H1 (cell line): ENCODE data around the gene PHC2. TPM values are rescaled to one million over a fixed set of nuclear protein-coding genes. Genes with fewer than 3 reads are reported as not detected.

Source experiments
- CTCF ChIA-PET: fragments of 300-600 bp; sonication (Branson Sonifier 250); formaldehyde crosslinking; loops from one replicate; lab custom pipeline; 2021; ENCODE audit not compliant: partially characterized antibody; lab: Charles Lee
- POLR2A ChIA-PET: fragments of 300-600 bp; sonication (Branson Sonifier 250); formaldehyde crosslinking; loops from one replicate; lab custom pipeline; 2021; ENCODE audit warnings: inconsistent platforms; ENCODE audit not compliant: partially characterized antibody; lab: Charles Lee
- DNase-seq, 2 experiments: peaks; one replicate each; pipeline versions ENCODE4 v3.0.0 to v3.0.0-alpha.2; 2010 to 2022; ENCODE audit warnings: low spot score in 2 of 2, low read depth in 1 of 2, mixed read lengths in 1 of 2
- FAIRE-seq: peaks from 2 replicates; lab custom pipeline; 2011; peaks lifted over from hg19 to GRCh38; lab: Jason Lieb, UNC
- H2AFZ ChIP-seq: 2 replicates; pipeline ENCODE4 v1.8.1; 2012; ENCODE audit warnings: low read length, inconsistent platforms
- H2AK5ac ChIP-seq: 2 replicates; pipeline ENCODE4 v1.6.1; 2013; ENCODE audit warnings: low read depth, low read length
- H2BK120ac ChIP-seq: replicated peaks from 2 replicates; pipeline ENCODE3; 2013; ENCODE audit warnings: low read depth, low read length, inconsistent platforms
- H2BK12ac ChIP-seq: 2 replicates; pipeline ENCODE4 v1.6.1; 2013; ENCODE audit warnings: low read depth, low read length
- H2BK15ac ChIP-seq: 2 replicates; pipeline ENCODE4 v1.6.1; 2013; ENCODE audit warnings: low read length
- H2BK20ac ChIP-seq: 2 replicates; pipeline ENCODE4 v1.6.1; 2013; ENCODE audit warnings: low read length
- H2BK5ac ChIP-seq: 2 replicates; pipeline ENCODE4 v1.6.1; 2013; ENCODE audit warnings: low read depth, low read length
- H3K14ac ChIP-seq: 2 replicates; pipeline ENCODE4 v1.6.1; 2013; ENCODE audit warnings: inconsistent platforms; ENCODE audit not compliant: insufficient read length
- H3K18ac ChIP-seq: 2 replicates; pipeline ENCODE4 v1.6.1; 2013; ENCODE audit warnings: low read length; ENCODE audit errors: extremely low read depth
- H3K23ac ChIP-seq: 2 replicates; pipeline ENCODE4 v1.6.1; 2013; ENCODE audit warnings: inconsistent platforms; ENCODE audit not compliant: insufficient read length
- H3K23me2 ChIP-seq: 2 replicates; pipeline ENCODE4 v1.6.1; 2013; ENCODE audit warnings: low read depth, low read length
- H3K27ac ChIP-seq: 2 replicates; pipeline ENCODE4 v1.6.1; 2011; ENCODE audit warnings: low read depth, low read length, inconsistent platforms
- H3K27me3 ChIP-seq, 4 experiments: replicated peaks in 1 of 4; 1 replicate in 1 of 4; 2 replicates in 3 of 4; pipeline versions ENCODE4 v1.6.1 to v1.8.1; 2011 to 2013; ENCODE audit warnings: low read length in 3 of 4, mild to moderate bottlenecking in 3 of 4, inconsistent platforms in 2 of 4, mixed read lengths in 2 of 4, moderate library complexity in 1 of 4; ENCODE audit not compliant: control insufficient read depth in 3 of 4, insufficient read depth in 3 of 4; ENCODE audit errors: extremely low read depth in 1 of 4
- H3K36me3 ChIP-seq, 4 experiments: 2 replicates each; pipeline versions ENCODE4 v1.6.1 to v1.8.1; 2011 to 2013; ENCODE audit warnings: mild to moderate bottlenecking in 4 of 4, low read length in 3 of 4, moderate library complexity in 2 of 4, control low read depth in 1 of 4, inconsistent platforms in 1 of 4; ENCODE audit not compliant: insufficient read depth in 4 of 4, control insufficient read depth in 2 of 4
- H3K4ac ChIP-seq: replicated peaks from 2 replicates; pipeline ENCODE3; 2013; ENCODE audit warnings: low read length, low read depth, mixed read lengths, inconsistent platforms; ENCODE audit not compliant: insufficient read length
- H3K4me1 ChIP-seq, 4 experiments: replicated peaks in 1 of 4; 1 replicate in 1 of 4; 2 replicates in 3 of 4; pipeline versions ENCODE4 v1.6.1 to v1.8.1; 2011 to 2013; ENCODE audit warnings: low read length in 3 of 4, inconsistent platforms in 2 of 4, mixed read lengths in 1 of 4; ENCODE audit not compliant: insufficient read depth in 4 of 4, control insufficient read depth in 3 of 4
- H3K4me2 ChIP-seq, 2 experiments: 2 replicates each; pipeline versions ENCODE4 v1.6.1 to v1.8.1; 2011 to 2013; ENCODE audit warnings: low read depth in 2 of 2, low read length in 2 of 2, control low read depth in 1 of 2, inconsistent platforms in 1 of 2, mild to moderate bottlenecking in 1 of 2; ENCODE audit not compliant: insufficient read depth in 1 of 2
- H3K4me3 ChIP-seq, 4 experiments: fragments of 200-600, 300-600 bp in 1 of 4; sonication (generic), shearing (Covaris generic), sonication (Bioruptor Twin) in 1 of 4; 2 replicates each; pipeline versions ENCODE4 v1.5.1 to v1.8.1; 2011 to 2016; ENCODE audit warnings: low read length in 4 of 4, low read depth in 3 of 4, control low read depth in 2 of 4, inconsistent platforms in 2 of 4, mild to moderate bottlenecking in 2 of 4, mixed read lengths in 1 of 4, moderate library complexity in 1 of 4; ENCODE audit not compliant: insufficient read depth in 2 of 4; ENCODE audit errors: extremely low read depth in 1 of 4
- H3K56ac ChIP-seq: replicated peaks from 2 replicates; pipeline ENCODE3; 2013; ENCODE audit warnings: low read depth, mild to moderate bottlenecking, mixed read lengths, low read length, inconsistent platforms; ENCODE audit not compliant: insufficient read length
- H3K79me1 ChIP-seq: 2 replicates; pipeline ENCODE4 v1.6.1; 2013; ENCODE audit warnings: low read depth, low read length, control low read depth
- H3K79me2 ChIP-seq, 2 experiments: 2 replicates each; pipeline versions ENCODE4 v1.6.1 to v1.8.1; 2012 to 2013; ENCODE audit warnings: low read length in 2 of 2, mild to moderate bottlenecking in 2 of 2, inconsistent platforms in 1 of 2; ENCODE audit not compliant: insufficient read depth in 2 of 2, control insufficient read depth in 1 of 2
- H3K9ac ChIP-seq, 4 experiments: replicated peaks in 1 of 4; 1 replicate in 1 of 4; 2 replicates in 3 of 4; pipeline versions ENCODE4 v1.6.1 to v1.8.1; 2011 to 2013; ENCODE audit warnings: low read depth in 3 of 4, low read length in 3 of 4, control low read depth in 2 of 4, mild to moderate bottlenecking in 2 of 4, moderate library complexity in 2 of 4, inconsistent platforms in 1 of 4; ENCODE audit errors: extremely low read depth in 1 of 4
- H3K9me3 ChIP-seq, 2 experiments: 2 replicates each; pipeline versions ENCODE4 v1.6.1 to v1.8.1; 2012 to 2013; ENCODE audit warnings: mild to moderate bottlenecking in 2 of 2, moderate library complexity in 2 of 2, control low read depth in 1 of 2, inconsistent platforms in 1 of 2, low read depth in 1 of 2, low read length in 1 of 2, mixed read lengths in 1 of 2; ENCODE audit not compliant: insufficient read depth in 2 of 2
- H4K20me1 ChIP-seq, 2 experiments: replicated peaks in 1 of 2; 2 replicates each; pipeline versions ENCODE3 to v1.8.1; 2011 to 2013; ENCODE audit warnings: inconsistent platforms in 2 of 2, low read length in 2 of 2, mild to moderate bottlenecking in 1 of 2; ENCODE audit not compliant: insufficient read depth in 2 of 2, control insufficient read depth in 1 of 2
- H4K5ac ChIP-seq: 2 replicates; pipeline ENCODE4 v1.6.1; 2013; ENCODE audit warnings: low read length, low read depth, mixed read lengths, inconsistent platforms; ENCODE audit not compliant: insufficient read length
- H4K8ac ChIP-seq: 2 replicates; pipeline ENCODE4 v1.8.0; 2013; ENCODE audit warnings: mild to moderate bottlenecking, moderate library complexity, low read length, inconsistent platforms; ENCODE audit not compliant: insufficient read depth; ENCODE audit errors: extremely low read depth
- H4K91ac ChIP-seq: replicated peaks from 2 replicates; pipeline ENCODE3; 2013; ENCODE audit warnings: low read length, mixed read lengths, inconsistent platforms; ENCODE audit not compliant: insufficient read length
- CEBPB ChIP-seq: IDR thresholded peaks from 2 replicates; pipeline ENCODE4 v1.6.1; 2012; ENCODE audit warnings: low read depth, low read length
- CHD1 ChIP-seq: IDR thresholded peaks from 2 replicates; pipeline ENCODE4 v1.6.1; 2012; ENCODE audit warnings: low read depth, low read length, improper control_type of control experiment
- CTCF ChIP-seq, 3 experiments: IDR thresholded peaks; 1 replicate in 2 of 3; 2 replicates in 1 of 3; pipeline versions ENCODE4 v1.5.1 to v1.6.1; 2011; ENCODE audit warnings: low read length in 3 of 3, mild to moderate bottlenecking in 3 of 3, inconsistent platforms in 2 of 3, low read depth in 1 of 3, moderate library complexity in 1 of 3; ENCODE audit not compliant: insufficient read depth in 1 of 3; ENCODE audit errors: control extremely low read depth in 1 of 3
- HDAC6 ChIP-seq: IDR thresholded peaks from one replicate; pipeline ENCODE4 v1.7.1; 2012; ENCODE audit warnings: low read depth, mild to moderate bottlenecking, inconsistent platforms, low read length, moderate library complexity
- JUN ChIP-seq: IDR thresholded peaks from 2 replicates; pipeline ENCODE4 v1.6.1; 2011; ENCODE audit warnings: low read depth, mild to moderate bottlenecking, improper control_type of control experiment, low read length
- RAD21 ChIP-seq, 2 experiments: IDR thresholded peaks in 1 of 2; conservative IDR thresholded peaks in 1 of 2; 2 replicates each; pipeline ENCODE4 v1.6.1; 2011; ENCODE audit warnings: low read depth in 2 of 2, low read length in 2 of 2, improper control_type of control experiment in 1 of 2, inconsistent platforms in 1 of 2, mild to moderate bottlenecking in 1 of 2, moderate library complexity in 1 of 2
- SRF ChIP-seq: IDR thresholded peaks from 2 replicates; pipeline ENCODE4 v1.6.1; 2011; ENCODE audit warnings: mild to moderate bottlenecking, low read depth, low read length, moderate library complexity
- TCF12 ChIP-seq: IDR thresholded peaks from 2 replicates; pipeline ENCODE4 v1.6.1; 2011; ENCODE audit warnings: low read depth, mild to moderate bottlenecking, low read length
- TEAD4 ChIP-seq: IDR thresholded peaks from 2 replicates; pipeline ENCODE4 v1.6.1; 2012; ENCODE audit warnings: low read depth, low read length, inconsistent platforms, mixed read lengths
- WGBS, 2 experiments: shearing (Covaris generic) in 1 of 2; methylation state at CpG; one replicate each; pipeline versions ENCODE4 v1.1.6 to v1.1.7; 2013 to 2015; ENCODE audit warnings: low lambda C conversion rate in 2 of 2, mixed read lengths in 2 of 2, inconsistent platforms in 1 of 2, low coverage in 1 of 2, missing lambda C conversion rate in 1 of 2; ENCODE audit not compliant: insufficient replicate concordance in 2 of 2, insufficient coverage in 1 of 2, insufficient read length in 1 of 2; ENCODE audit errors: extremely low coverage in 1 of 2, missing lambda C conversion rate in 1 of 2; 5-methylcytosine and 5-hydroxymethylcytosine counted together
- polyA plus RNA-seq, 7 experiments: library from polyadenylated mRNA; depleted of rRNA in 3 of 7; stranded (reverse) in 5 of 7; unstranded in 2 of 7; fragments of >200 nt in 5 of 7; fragments of 200-250 nt in 2 of 7; gene quantifications; 1 replicate in 5 of 7; 2 replicates in 1 of 7; 4 replicates in 1 of 7; pipeline versions ENCODE4 v1.2.1 to v1.2.3, GENCODE V29; 2011 to 2013; ENCODE audit warnings: missing spikeins in 2 of 7, mixed read lengths in 2 of 7
- total RNA-seq: library from RNA; stranded (reverse); fragmentation: NEBNext Ultra II Directional; extraction: Animal tissue kit (Norgen Biotek cat#: 25700); gene quantifications from 2 replicates; pipeline ENCODE4 v1.2.1, GENCODE V29; 2021

Gene PHC2
- total and polyA plus RNA-seq, 2 of the 8 experiments (the other 6 are each of a cell fraction or from before 2014, with no cell fraction given), result 5.6 to 14.2 TPM

- POLR2A ChIA-PET, result interaction anchor here (0.6 to 0.8 kb wide), 2 partner anchors 75 to 164 kb away, joined by 3 read pairs; no protein-coding TSS in a partner anchor
- peak; percentile 59 to 97 for DNase-seq
- H2BK12ac ChIP-seq, result no peak overlapping the region
- no peak overlapping the region for H3K4me3 ChIP-seq
- no peak overlapping the region for H3K4ac ChIP-seq
- no peaks in the 10 kb centered on the region for H3K9me3 ChIP-seq
- H3K27ac ChIP-seq, result no peak overlapping the region
- H4K5ac ChIP-seq, result no peak overlapping the region
- no peak overlapping the region for H3K14ac ChIP-seq
- H2BK20ac ChIP-seq, result no peak overlapping the region
- H4K8ac ChIP-seq, result no peak overlapping the region
- no peaks in the 10 kb centered on the region for H3K79me2 ChIP-seq
- 0 out of 2 replicates have a peak, but pooled peaks cover 3% of the 10 kb centered on the region for H3K79me1 ChIP-seq
- no peak overlapping the region for H2BK15ac ChIP-seq
- peaks cover 2 to 8% of the 10 kb centered on the region in 2 experiments for H4K20me1 ChIP-seq
- no peak overlapping the region for H2AFZ ChIP-seq
- no peak overlapping the region for H2BK5ac ChIP-seq
- FAIRE-seq, result peak; percentile 88
- no peak overlapping the region for H3K4me2 ChIP-seq
- H3K18ac ChIP-seq, result peak overlapping the region; percentile 62; the same call in 1 of the 2 replicates
- H4K91ac ChIP-seq, result no peak overlapping the region
- no peak overlapping the region for H3K56ac ChIP-seq
- H2AK5ac ChIP-seq, result no peak overlapping the region
- WGBS, 2 experiments, result 41% methylated on average over 10 of the region's 12 CpGs; no CpG with 5 or more reads in 1 of the 2 experiments
- H3K23me2 ChIP-seq, result no peaks in the 10 kb centered on the region
- H3K36me3 ChIP-seq, result peaks cover 0 to 12% (median 6%) of the 10 kb centered on the region in 4 experiments; a peak in 6 of 8 replicates
- CTCF ChIA-PET, result interaction anchor here (0.6 to 7.8 kb wide), 58 partner anchors 9 to 401 kb away, joined by 3 to 180 read pairs (median 5); partner anchors contain the start of genes A3GALT2, TRIM62 and ZSCAN20
- no peak overlapping the region for H2BK120ac ChIP-seq
- no peak overlapping the region for H3K23ac ChIP-seq
- no peaks in the 10 kb centered on the region for H3K27me3 ChIP-seq
- H3K4me1 ChIP-seq, result peaks cover 0 to 6% (median 0%) of the 10 kb centered on the region in 4 experiments; a peak in 3 of 7 replicates
- no peak overlapping the region for H3K9ac ChIP-seq
- TF ChIP-seq RAD21 (IDR thresholded peaks at IDR 0.05 in 1 of 2, conservative IDR thresholded peaks at IDR 0.05 in 1 of 2; ENCODE audit: low read depth in 2 of 2, low read length in 2 of 2), result peak; percentile 84 to 85
- no peak for TF ChIP-seq JUN
- TF ChIP-seq TEAD4, result no peak
- peak; percentile 89 to 94 (median 90) for TF ChIP-seq CTCF (IDR thresholded peaks at IDR 0.05; ENCODE audit: control extremely low read depth in 1 of 3, insufficient read depth in 1 of 3, low read depth in 1 of 3, low read length in 3 of 3)
- TF ChIP-seq HDAC6, result no peak
- TF ChIP-seq TCF12, result no peak
- no peak for TF ChIP-seq CHD1
- TF ChIP-seq SRF, result 0 out of 2 replicates have a peak, but pooled peaks have one; percentile 8
- TF ChIP-seq CEBPB, result no peak
These were observed 135.3 kb downstream of the PHC2 start for GRCh38 chr1:33295450-33296081.
